HG03025 (cell line): ENCODE measurements around the gene DPP6.

ENCODE experiments used
- ATAC-seq: cut with Tn5 transposase; IDR thresholded peaks from one replicate; pipeline ENCODE4 v1.9.1; 2021; ENCODE audit warnings: mild to moderate bottlenecking, moderate library complexity; ENCODE audit not compliant: unreplicated experiment, low FRiP score

Gene DPP6

DNA sequence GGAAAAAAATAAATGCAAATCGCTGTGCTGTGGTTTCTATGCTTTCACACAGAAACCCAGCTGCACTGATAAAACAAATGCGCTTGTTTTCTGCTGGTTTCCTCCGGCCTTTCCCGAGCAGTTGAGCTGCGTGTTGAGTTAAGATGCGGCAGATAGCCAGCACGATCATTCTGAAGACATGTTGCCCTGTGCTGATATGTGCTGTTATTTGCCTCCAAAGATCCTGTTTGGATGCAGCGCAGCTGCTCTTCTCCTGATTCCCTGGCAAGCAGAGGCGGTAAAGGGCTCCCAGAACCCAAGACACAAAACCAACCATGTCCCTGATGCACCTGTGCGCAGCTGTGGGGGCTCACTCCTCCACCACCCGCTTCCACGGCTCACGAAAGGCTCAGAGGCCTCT is 725.3 kb downstream of the DPP6 start:
- no peak for ATAC-seq

DNA sequence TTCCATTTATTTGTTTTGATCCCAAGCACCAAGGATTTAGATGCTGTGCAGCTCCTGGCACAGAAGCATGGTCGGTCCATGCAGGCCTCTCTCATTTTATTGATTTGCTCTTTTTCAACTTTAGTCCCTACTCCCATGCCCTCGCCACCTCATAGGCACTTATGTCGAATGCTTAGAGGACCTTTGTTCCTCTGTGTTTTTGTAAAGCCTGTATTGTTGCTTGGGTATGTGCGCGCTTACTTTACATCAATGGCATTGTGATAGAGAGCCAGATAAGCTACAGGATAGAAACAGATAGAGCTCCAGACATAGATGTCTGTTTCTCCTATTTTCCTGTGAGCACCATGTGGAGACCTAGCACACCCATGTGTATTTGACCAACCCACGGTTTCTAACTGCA is 725.7 kb downstream of the DPP6 start:
- ATAC-seq: no peak

DNA sequence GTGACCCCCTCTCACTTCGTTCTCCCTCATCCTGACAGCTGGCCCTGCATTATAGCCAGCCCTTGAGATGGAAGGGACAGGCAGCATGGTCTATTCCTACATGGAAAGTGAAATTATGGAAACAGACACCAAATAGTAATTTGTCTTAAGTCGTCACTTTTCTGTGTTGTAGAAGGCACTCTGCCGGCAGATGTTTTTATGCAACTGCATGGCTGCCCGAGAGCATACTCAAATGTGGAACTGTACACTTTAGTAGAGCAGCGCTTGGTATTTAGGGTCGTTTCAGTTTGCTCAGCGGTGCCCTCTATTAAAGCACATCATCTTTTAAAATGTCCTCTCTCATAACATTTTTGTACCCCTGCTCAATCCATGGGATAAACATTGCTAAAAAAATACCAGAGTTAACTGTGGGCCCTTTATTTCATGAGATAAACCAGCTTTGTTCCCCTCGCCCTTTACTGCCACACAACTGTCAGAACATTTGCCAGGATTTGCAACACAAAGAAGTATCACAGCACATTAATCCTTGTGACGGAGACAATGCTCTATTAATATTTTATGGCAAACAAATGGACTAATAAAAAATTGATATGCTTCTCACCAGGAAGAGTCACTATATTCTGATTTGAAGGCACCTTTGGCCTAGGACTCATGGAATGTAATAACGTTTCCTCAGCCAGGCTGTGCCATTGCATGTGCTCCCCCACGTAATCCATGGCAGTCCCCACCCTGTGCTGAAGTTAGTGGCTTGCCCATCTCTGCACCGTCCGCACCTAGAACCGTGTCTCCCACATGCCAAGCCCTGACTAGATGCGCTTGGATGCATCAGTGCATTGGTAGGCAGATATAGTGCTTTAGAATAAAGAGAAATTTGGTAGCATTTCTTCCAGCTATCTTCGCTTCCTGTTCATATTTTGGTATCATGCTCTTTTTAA is 729.4 kb downstream of the DPP6 start:
- no peak for ATAC-seq

DNA sequence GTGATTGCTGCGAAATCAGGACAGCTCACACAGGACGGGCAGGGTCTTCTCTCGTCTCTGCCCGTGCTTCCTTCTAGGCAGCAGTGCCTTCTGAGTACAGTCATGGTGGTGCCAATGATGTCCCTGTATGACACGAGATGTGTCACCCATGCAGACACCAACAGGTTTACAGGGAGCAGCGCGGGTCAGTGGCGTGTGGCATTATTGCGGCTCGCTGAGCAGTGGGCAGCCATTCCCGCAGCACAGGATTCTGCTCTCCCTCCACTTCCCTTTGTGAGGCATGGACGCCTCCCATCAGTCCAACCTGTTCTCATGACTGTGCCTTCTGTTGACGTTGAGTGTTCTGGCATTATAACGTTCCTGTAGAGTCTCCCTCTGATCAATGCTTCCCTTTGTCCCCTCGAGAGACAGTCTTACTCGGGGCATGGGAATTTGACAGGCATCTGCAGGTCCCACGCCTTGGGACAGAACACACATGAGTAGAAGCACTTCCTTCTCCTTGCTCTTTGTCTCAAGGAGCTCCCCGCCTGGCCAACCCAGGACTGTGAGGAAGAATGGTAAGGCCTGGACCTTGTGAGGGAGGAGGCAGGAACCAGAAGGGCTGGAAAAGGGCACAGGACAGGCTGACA is 731.2 kb downstream of the DPP6 start:
- ATAC-seq: no peak

DNA sequence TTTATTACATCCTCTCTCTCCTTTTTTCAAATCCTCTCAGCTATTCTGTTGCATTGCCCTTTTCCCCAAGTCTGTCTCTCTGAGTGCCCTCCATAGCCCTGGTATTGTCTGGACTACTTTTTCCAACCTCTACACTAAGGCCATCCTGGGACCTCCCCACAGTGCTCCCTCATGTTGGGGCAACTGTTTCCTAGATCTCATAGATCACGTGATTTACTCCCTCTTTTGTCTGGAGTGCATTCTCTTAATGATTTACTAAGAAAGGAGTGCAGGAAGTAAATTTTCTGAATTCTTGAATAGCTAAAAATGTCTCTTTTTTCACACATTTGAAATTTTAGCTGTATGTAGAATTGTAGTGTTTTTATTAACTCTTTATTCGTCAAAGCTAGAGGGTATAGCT is 733.7 kb downstream of the DPP6 start:
- ATAC-seq: no peak

DNA sequence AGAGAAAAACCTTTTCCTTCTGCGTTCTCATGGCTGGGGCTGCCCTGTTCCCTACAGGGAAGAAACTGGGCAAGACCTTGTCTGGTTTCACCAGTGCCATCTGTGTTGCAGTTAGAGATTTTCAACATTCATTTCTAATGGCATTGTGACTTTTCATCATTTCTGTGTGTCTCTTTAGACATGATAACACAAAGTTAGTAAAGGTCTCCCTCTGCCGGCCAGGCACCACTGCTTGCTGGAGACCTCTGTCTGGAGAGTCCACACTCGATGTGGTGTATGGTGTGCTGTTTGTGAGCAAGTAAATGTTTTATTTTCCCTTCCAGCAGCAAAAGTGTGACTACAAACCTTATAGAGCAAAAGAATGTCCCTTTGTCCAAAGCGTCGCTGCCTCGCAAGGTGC is 737.2 kb downstream of the DPP6 start:
- ATAC-seq: no peak

DNA sequence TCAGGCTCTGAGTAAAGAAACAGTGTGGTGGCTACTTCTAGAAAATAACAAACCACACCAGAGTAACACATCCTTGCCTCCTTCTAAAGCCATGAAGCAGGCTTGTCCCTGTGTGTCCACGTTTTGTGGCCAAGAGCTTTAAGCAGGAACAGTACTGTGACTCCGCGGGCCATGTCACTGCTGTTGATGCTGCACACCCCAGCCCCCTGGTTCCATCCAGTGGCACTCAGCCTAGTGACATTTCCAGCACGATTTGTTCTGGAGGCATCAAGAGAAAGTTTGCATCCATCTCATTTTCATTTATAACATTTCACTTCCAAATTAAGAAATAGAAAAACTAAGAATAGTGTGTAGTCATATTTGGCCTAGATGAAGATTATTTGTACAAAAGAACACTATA is 739.4 kb downstream of the DPP6 start:
- no peak for ATAC-seq

DNA sequence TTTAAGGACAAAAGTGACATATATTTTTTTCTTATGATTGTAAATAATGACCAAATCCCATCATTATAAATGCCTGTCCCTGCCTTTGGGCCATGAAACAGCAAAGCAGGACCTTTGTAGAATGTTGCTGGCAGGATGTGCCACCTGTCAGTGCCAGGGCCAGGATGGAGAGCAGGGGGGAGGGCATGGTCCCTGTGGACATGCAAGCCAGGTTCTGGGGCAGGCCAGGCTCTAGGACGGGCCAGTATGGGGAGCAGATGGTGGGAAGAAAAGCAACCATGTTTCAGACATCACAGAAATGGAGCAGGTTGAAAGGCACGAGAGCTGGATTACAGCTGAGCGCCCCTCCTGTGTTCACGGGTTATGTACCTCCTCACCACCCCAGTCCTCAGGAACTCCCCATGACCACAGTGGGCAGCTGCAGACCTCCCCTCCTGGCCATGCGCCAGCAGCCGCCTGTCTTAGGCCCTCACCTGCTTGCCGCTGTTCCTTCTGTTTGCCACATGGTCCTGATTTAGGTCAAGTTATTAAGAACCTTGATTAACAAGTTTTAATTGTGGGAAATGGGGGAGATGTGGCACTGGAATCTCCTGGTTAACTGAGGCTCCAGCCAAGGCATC is 740.3 kb downstream of the DPP6 start:
- no peak for ATAC-seq

DNA sequence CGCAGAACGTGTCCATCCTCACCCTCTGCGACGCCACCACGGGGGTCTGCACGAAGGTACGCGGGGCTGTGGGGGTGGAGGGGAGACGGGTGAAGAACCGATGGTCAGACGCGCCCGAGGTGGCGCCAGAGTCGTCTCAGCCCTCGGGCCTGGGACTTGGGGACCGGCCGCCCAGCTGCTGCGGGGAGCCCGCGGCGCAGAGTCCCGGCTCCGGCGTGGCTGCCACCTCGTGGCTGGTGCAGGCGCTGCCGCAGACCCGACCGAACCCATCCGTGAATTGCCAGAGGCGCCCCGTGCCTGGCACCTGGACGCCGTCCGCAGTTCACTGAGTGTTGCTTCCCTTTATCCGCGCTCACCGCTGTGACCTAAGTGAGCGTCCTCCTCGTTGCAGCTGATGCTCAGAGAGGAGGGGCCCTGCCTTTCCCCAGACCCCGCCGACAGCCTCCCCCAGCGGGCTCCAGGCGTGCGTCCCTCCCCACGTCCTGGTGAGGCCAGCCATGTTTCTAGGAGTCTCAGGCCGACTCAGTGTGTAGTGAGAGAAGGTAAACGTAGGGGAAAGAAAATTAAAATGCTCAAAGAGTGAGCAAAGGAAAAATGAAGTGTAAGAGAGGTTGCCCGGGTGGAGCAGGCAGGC is 742.1 kb downstream of the DPP6 start:
- ATAC-seq: no peak

DNA sequence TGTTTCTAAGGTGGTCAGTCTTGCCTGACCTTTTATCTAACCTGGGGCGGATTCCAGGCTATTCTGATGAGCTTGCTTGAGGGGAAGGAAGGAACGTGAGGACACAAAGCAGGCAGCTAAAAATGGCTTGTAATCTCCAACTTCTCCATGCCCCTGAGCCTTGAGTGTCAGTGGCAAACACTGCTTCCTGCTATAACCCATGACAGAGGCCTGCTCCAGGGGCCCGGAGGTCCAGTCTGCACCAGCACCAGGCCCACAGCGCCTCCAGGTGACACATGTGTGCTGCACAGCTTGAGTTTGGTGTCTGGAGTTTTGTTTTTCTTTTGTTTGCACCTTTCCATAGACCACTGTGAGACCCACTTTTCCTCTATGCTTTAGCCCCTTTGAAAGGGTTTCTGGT is 742.8 kb downstream of the DPP6 start:
- no peak for ATAC-seq

DNA sequence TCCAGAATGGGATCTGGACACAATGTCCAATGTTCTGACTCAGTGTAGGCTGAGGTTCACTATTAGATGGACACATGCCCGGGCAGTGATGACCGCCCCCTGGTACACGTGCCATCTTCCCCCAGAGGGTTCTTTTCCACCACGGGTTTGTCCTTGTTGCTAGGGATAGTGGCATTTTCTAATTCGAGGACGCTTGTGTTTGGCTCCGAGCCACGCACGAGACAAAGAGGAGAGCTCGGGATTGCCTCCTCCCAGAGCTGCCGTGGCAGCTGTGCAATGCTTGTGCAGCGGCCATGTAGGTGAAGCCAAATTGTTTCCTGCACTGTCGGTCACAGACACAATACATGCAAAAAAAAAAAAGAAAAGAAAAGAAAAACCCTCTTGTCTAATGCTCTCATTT is 743.2 kb downstream of the DPP6 start:
- no peak for ATAC-seq

DNA sequence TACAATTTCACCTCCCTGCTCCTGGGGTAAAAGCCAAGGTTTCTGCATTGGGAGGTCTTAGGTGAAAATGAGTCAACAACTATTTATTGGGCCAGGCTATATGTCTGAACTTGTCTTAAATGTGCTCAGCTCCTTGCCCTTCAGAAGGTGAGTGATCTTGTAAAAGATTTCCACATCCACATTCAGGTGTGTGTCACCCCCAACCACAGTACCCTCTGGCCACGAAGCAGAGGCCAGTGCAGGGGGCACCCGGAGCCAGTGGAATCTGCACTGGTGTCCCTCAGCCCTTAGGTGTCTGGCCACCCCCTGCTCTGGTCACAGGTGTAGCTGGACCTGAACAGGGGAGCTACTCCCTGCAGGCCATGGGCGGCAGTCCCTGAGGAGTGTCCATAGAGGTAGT is 752.3 kb downstream of the DPP6 start:
- no peak for ATAC-seq

DNA sequence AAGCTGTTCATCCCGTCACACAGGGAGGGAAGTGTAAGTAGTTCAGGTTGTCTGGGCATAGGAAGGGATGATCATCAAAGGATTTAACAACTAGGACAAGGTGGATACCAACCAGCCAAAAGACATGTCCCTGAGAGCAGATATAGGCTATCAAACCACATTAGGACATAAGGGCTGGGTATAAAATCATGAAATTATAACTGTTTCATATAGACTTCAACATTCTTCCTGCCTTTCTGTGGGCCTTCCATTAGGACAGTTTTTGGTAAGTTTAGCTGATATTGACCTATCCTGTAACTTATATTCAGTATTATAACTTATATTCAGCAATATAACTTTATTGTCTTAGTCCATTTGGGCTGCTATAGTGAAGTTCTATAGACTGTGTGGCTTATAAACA is 759.8 kb downstream of the DPP6 start:
- no peak for ATAC-seq

DNA sequence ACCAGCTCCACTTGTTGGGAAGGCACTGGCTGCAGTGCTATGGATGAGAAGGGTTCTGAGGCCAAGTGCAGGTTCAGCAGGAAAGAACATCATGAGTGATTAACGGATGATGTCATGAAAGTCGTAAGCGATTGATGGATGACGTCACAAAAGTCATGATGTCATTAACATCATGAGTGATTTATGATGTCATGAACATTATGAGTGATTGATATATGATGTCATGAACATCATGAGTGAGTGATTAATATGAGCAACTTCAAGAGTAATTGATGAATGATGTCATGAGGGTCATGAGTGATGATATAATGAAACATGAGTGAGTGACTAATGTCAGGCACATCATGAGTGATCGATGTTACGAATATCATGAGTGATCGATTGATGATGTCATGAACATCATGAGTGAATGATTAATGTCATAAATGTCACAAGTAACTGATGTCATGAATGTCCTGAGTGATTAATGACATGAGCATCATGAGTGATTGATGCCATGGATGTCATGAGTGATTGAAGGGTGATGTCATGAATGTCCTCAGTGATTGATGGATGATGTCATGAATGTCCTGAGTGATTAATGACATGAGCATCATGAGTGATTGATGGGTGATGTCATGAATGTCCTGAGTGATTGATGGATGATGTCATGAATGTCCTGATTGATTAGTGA is 765.2 kb downstream of the DPP6 start:
- no peak for ATAC-seq

DNA sequence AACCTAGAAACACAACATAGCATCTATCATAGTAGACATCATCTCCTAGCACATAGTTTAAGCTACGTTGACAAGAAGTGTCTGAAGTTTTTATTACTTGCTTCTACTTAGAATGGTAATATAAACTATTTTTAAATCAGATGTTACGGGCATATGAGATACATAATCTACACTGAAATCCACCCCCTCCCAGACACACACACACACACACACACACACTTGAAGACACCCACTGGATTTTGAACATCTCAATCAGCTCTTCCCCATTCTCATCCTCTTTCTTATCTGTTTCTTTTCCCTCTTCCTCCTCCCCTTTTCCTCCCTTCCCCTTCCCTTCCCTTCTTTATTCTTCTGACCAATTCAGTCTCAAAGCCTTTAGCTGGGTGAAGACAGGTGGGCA is 774.8 kb downstream of the DPP6 start:
- ATAC-seq: no peak

DNA sequence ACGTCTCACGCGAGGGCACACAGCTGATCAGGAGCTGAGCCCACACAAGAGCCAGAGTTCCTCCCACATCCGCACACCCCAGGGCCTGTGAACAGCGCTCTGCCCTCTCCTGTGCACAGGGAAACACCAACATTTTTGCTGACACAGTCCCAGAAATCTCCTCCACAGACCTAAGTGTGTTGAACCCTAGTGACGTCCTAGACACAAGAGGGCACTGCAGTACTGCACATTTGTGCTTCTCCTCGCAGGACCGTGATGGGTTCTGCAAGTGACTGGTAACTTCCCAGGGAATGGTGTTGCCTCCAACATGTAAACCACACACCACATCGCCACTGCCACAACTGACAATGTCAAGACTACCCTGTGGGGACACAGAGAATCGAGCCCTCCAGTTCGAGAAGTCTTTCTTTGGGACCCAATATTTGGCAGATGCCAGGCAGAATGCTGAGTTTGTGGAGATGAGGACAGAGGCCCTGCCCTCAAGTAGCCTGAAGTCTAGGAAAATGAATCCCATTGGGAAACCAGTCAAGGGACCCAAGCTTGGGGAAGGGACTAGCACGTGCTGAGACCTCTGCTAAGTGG is 780.5 kb downstream of the DPP6 start:
- ATAC-seq: no peak

DNA sequence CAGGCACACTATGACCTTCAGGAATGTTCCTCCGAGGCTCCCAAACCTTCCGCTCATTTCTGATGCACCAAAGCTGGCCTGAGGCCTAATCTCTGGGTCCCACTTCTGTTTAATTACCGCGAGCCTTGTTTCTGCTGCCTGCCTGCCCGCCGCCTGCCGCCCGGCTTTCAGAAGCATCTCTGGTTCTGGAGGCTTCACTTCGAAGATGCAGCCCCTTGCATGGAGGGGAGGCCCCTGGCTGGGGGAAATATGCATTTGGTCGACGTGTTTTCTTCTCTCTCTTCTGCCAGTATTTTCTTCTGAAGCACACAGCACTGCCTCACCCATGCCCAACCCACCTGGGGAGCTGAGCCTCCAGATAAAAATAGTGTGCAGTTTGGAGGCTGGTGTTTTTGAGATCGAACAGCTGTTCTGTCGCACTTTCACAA is 783.8 kb downstream of the DPP6 start:
- ATAC-seq: no peak

DNA sequence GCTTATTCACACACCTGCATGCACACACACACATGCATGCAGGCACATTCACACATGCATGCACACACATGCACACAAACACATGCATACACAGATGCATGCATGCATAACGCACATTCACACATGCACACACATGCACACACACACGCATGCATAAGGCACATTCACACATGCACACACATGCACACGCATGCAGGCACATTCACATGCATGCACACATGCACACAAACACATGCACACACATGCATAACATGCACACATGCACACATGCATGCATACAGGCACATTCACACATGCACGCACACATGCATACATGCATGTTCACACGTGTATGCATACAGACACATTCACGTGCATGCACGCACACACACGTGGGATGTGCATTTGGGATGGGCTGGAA is 784.9 kb downstream of the DPP6 start:
- ATAC-seq: no peak

DNA sequence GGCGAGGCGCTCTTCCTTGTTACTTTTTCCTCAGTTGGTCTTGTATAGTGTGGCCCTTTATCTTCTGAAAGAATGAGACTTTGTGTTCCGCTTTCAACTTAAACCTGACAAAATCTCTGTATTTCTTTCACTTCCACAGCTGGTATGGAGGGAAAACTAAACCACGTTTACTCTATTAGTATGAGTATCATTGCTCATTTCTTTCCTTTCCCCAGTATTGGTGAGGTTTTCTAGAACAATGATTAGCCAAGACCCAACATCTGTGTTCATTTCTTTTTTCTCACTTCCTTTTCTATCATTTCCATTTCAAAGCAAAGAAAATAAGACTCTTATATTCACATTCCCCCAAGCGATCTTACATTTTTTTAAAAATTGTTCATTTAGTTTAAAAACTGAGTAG is 785.4 kb downstream of the DPP6 start:
- ATAC-seq: no peak

DNA sequence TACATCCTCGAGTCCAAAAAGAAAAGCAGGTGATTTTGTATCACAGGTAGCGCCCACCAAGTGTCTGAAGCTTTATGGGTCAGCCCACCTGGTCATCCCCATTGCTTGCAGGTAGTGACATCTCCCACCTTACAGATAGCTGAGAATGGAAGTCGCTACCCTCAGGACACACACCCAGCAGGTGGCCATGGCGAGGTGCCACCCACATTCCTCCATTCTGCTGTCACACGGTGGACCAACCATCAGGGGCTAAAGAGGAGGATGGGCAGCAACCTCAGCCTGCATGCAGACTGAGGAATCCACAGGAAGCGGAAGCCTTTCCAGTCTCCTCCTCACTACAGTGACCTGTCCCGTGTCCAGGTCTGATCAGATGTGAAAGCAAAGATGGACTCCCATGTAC is 787.9 kb downstream of the DPP6 start:
- ATAC-seq: no peak
